GM13976 (cell line): Measurements from ENCODE around the gene STX11.

ENCODE experiments used
- DNase-seq: peaks from one replicate; pipeline ENCODE4 v3.0.0; 2012; ENCODE audit warnings: low spot score
- in situ Hi-C: fragments of 300-500 bp; cut with MboI; formaldehyde crosslinking; loops from one replicate; pipeline ENCODE4 v1.12.0; 2022; ENCODE audit warnings: low sequenced_read_pairs, mixed read lengths, inconsistent platforms; ENCODE audit not compliant: unreplicated experiment
- TF ChIP-seq, protein P1 (sequence below): IDR thresholded peaks from 2 replicates; pipeline ENCODE4 v1.5.1; 2012; ENCODE audit warnings: borderline replicate concordance, mild to moderate bottlenecking; ENCODE audit not compliant: insufficient read depth; ENCODE audit errors: extremely low read depth, missing control alignments, control extremely low read depth

Gene STX11

DNA sequence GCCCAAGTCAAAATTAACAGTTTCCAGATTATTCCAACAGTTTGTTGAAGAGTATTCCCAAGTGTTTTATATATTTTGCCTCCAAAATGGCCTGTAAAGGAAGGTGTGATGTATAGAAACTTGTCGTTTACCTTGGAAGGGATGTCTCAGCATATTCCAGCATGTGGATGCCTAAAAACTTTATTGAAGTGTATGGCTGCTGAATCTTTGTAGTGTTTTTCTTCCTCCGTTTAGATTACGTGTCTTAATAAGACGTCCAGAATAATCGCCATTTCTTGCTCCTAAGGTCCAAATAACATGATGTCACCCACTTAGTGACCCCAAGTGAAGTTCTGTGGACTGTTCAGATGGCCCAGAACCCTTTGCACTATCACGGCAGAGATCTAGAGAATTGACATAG is 37.0 kb upstream of the STX11 start:
- TF ChIP-seq, protein P1, sequence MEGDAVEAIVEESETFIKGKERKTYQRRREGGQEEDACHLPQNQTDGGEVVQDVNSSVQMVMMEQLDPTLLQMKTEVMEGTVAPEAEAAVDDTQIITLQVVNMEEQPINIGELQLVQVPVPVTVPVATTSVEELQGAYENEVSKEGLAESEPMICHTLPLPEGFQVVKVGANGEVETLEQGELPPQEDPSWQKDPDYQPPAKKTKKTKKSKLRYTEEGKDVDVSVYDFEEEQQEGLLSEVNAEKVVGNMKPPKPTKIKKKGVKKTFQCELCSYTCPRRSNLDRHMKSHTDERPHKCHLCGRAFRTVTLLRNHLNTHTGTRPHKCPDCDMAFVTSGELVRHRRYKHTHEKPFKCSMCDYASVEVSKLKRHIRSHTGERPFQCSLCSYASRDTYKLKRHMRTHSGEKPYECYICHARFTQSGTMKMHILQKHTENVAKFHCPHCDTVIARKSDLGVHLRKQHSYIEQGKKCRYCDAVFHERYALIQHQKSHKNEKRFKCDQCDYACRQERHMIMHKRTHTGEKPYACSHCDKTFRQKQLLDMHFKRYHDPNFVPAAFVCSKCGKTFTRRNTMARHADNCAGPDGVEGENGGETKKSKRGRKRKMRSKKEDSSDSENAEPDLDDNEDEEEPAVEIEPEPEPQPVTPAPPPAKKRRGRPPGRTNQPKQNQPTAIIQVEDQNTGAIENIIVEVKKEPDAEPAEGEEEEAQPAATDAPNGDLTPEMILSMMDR: no peak
- no peak for DNase-seq
- in situ Hi-C loops: no loop called here

GRCh38 chr6:144115219-144115618 is 35.1 kb upstream of the STX11 start:
- TF ChIP-seq, protein P1: no peak
- in situ Hi-C loops: no loop called here
- no peak for DNase-seq

GRCh38 chr6:144119376-144119775 is 30.9 kb upstream of the STX11 start:
- TF ChIP-seq, protein P1: no peak
- in situ Hi-C loops: no loop called here
- no peak for DNase-seq

GRCh38 chr6:144122861-144123260 is 27.5 kb upstream of the STX11 start:
- no peak for DNase-seq
- TF ChIP-seq, protein P1: no peak
- in situ Hi-C loops: no loop called here

GRCh38 chr6:144123421-144123820 is 26.9 kb upstream of the STX11 start:
- in situ Hi-C loops: no loop called here
- DNase-seq: no peak

DNA sequence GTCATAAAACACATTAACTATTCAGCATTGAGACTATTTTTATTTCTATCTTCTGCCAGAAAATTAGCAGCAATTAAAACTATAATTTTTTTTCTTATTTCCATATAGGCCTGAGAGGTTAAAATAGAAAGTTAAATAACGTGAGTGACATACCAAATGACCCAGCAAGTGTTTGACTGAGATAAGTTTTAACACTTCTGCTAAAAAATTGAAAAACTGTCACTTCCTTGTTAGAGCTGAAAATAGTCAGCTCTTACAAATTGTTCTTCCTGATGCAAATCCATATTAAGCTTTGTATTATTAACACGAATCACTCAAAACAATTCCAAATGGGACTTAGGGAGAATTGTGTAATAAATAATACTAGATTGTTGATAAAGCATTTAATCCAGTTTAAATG is 26.5 kb upstream of the STX11 start:
- DNase-seq: no peak
- in situ Hi-C loops: no loop called here
- TF ChIP-seq, protein P1: no peak

More at GRCh38 chr6:144123421-144123820, 26.9 kb upstream of the STX11 start:
- TF ChIP-seq, protein P1: no peak

GRCh38 chr6:144127097-144127496 is 23.2 kb upstream of the STX11 start:
- in situ Hi-C loops: no loop called here

More at GRCh38 chr6:144127097-144127496, 23.2 kb upstream of the STX11 start:
- TF ChIP-seq, protein P1: no peak
- DNase-seq: no peak
